ENCODE measurements around the gene SYT15.

GRCh38 chr10:46540412-46541016 lies 38.4 kb upstream of the SYT15 start:
- no peak for TF ChIP-seq POLR2A (IDR thresholded peaks at IDR 0.05; ENCODE audit: borderline replicate concordance, extremely low read depth, insufficient read depth, insufficient read length)
- TF ChIP-seq SIN3A (IDR thresholded peaks at IDR 0.05; ENCODE audit: low read depth), result no peak
- TF ChIP-seq, protein P1, sequence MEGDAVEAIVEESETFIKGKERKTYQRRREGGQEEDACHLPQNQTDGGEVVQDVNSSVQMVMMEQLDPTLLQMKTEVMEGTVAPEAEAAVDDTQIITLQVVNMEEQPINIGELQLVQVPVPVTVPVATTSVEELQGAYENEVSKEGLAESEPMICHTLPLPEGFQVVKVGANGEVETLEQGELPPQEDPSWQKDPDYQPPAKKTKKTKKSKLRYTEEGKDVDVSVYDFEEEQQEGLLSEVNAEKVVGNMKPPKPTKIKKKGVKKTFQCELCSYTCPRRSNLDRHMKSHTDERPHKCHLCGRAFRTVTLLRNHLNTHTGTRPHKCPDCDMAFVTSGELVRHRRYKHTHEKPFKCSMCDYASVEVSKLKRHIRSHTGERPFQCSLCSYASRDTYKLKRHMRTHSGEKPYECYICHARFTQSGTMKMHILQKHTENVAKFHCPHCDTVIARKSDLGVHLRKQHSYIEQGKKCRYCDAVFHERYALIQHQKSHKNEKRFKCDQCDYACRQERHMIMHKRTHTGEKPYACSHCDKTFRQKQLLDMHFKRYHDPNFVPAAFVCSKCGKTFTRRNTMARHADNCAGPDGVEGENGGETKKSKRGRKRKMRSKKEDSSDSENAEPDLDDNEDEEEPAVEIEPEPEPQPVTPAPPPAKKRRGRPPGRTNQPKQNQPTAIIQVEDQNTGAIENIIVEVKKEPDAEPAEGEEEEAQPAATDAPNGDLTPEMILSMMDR (IDR thresholded peaks at IDR 0.05 in 2 of 3, conservative IDR thresholded peaks at IDR 0.05 in 1 of 3; ENCODE audit: borderline replicate concordance in 1 of 3, insufficient read depth in 1 of 3, low read depth in 2 of 3, low read length in 2 of 3), result no peak
- TF ChIP-seq POLR2AphosphoS5 (IDR thresholded peaks at IDR 0.05; ENCODE audit: low read depth, low read length), result no peak
- no peak for TF ChIP-seq EZH2 (IDR thresholded peaks at IDR 0.05)
- TF ChIP-seq SP1 (IDR thresholded peaks at IDR 0.05; ENCODE audit: low read depth), result no peak
- no peak for TF ChIP-seq EZH2phosphoT487 (IDR thresholded peaks at IDR 0.05; ENCODE audit: borderline replicate concordance)
- no peak for TF ChIP-seq RAD21 (IDR thresholded peaks at IDR 0.05; ENCODE audit: low read depth)

Measured in HCT116 (cell line).